SU-DHL-6 (cell line): ENCODE data around the gene CDX2.

ENCODE experiments used
- H2AFZ ChIP-seq: fragments of 200-600 bp; sonication (generic); 2 replicates; pipeline ENCODE4 v1.6.1; 2014; ENCODE audit warnings: low read depth, mild to moderate bottlenecking, moderate library complexity, mixed read lengths, antibody characterized with exemption, low read length; ENCODE audit not compliant: severe bottlenecking
- H3F3A ChIP-seq: fragments of 200-600 bp; shearing (Covaris generic); 2 replicates; pipeline ENCODE4 v1.6.0; 2016; ENCODE audit warnings: antibody characterized with exemption, mild to moderate bottlenecking; ENCODE audit not compliant: insufficient read depth
- H3K27ac ChIP-seq: fragments of 200-600 bp; sonication (generic); 2 replicates; pipeline ENCODE4 v1.5.1; 2016; ENCODE audit warnings: low read depth, mild to moderate bottlenecking, low read length, moderate library complexity, mixed read lengths
- H3K27me3 ChIP-seq: fragments of 200-600 bp; sonication (generic), shearing (Covaris generic); 2 replicates; pipeline ENCODE4 v1.6.0; 2014; ENCODE audit warnings: mild to moderate bottlenecking, low read length
- H3K36me3 ChIP-seq: fragments of 200-600 bp; sonication (generic); 2 replicates; pipeline ENCODE4 v1.6.1; 2014; ENCODE audit warnings: mild to moderate bottlenecking, low read length, mixed read lengths
- H3K4me2 ChIP-seq: fragments of 300-600, 200-600 bp; shearing (Covaris generic), sonication (generic); 2 replicates; pipeline ENCODE4 v1.6.0; 2014; ENCODE audit warnings: low read length, low read depth, mild to moderate bottlenecking; ENCODE audit not compliant: poor library complexity, severe bottlenecking
- H3K4me3 ChIP-seq: fragments of 200-600 bp; sonication (generic); 2 replicates; pipeline ENCODE4 v1.5.1; 2014; ENCODE audit warnings: antibody characterized with exemption, low read length, mild to moderate bottlenecking, mixed read lengths; ENCODE audit not compliant: insufficient read depth, poor library complexity, severe bottlenecking
- H3K79me2 ChIP-seq: fragments of 200-600 bp; sonication (generic); 2 replicates; pipeline ENCODE4 v1.6.1; 2014; ENCODE audit warnings: mild to moderate bottlenecking, low read length, moderate library complexity; ENCODE audit not compliant: insufficient read depth
- H3K9ac ChIP-seq: fragments of 200-600 bp; sonication (generic); 2 replicates; pipeline ENCODE4 v1.7.0; 2014; ENCODE audit warnings: mild to moderate bottlenecking, low read length
- H3K9me2 ChIP-seq: fragments of 200-600 bp; sonication (generic); replicated peaks from 2 replicates; pipeline ENCODE4 v1.6.1; 2014; ENCODE audit warnings: low read length; ENCODE audit not compliant: insufficient read depth
- H3K9me3 ChIP-seq: fragments of 200-600 bp; sonication (generic); 2 replicates; pipeline ENCODE4 v1.6.1; 2014; ENCODE audit warnings: low read length, mixed read lengths; ENCODE audit not compliant: insufficient read depth
- H4K20me1 ChIP-seq: fragments of 200-600 bp; sonication (generic); 2 replicates; pipeline ENCODE4 v1.6.1; 2014; ENCODE audit warnings: low read depth, mild to moderate bottlenecking, antibody characterized with exemption, low read length, moderate library complexity, mixed read lengths
- CTCF ChIP-seq: fragments of 200-600 bp; sonication (generic); IDR thresholded peaks from one replicate; pipeline ENCODE4 v1.5.1; 2017; ENCODE audit warnings: antibody characterized with exemption, mild to moderate bottlenecking, low read length, moderate library complexity; ENCODE audit not compliant: insufficient read depth, poor library complexity, severe bottlenecking
- EZH2phosphoT487 ChIP-seq: fragments of 200-600 bp; sonication (generic), shearing (Covaris generic); conservative IDR thresholded peaks from 2 replicates; pipeline ENCODE4 v1.6.1; 2018; ENCODE audit warnings: mild to moderate bottlenecking, antibody characterized with exemption, low read length, moderate library complexity, mixed read lengths

The CDX2 gene

GRCh38 chr13:27969082-27969865, at the start of gene CDX2:
Gene CDX2, minus strand, starts transcription at chr13:27969315. Its CDS starts 309 bp downstream, at chr13:27969006.
- Histone ChIP-seq H3K27me3 (no peaks in the 10 kb centered on the region), H3F3A (no peaks in the 10 kb centered on the region), H2AFZ (no peak within 1 kb of the TSS), H4K20me1 (no peaks in the 10 kb centered on the region), H3K79me2 (no peaks in the 10 kb centered on the region), H3K4me3 (no peak within 1 kb of the TSS), H3K9me2 (no peaks in the 10 kb centered on the region), H3K9ac (no peak within 1 kb of the TSS), H3K36me3 (no peaks in the 10 kb centered on the region), H3K9me3 (no peaks in the 10 kb centered on the region), H3K27ac (no peak within 1 kb of the TSS), H3K4me2 (no peak within 1 kb of the TSS)
- no peak for TF ChIP-seq EZH2phosphoT487
- no peak for TF ChIP-seq CTCF

GRCh38 chr13:28014301-28014700, 45.2 kb upstream of the CDX2 start:
- H3K27ac ChIP-seq = no peak overlapping the region
- no peaks in the 10 kb centered on the region for H3K79me2 ChIP-seq
- H2AFZ ChIP-seq = no peak overlapping the region
- no peak overlapping the region for H3K4me3 ChIP-seq
- no peaks in the 10 kb centered on the region for H3K9me3 ChIP-seq
- H3K9ac ChIP-seq = no peak overlapping the region
- no peaks in the 10 kb centered on the region for H3K36me3 ChIP-seq
- TF ChIP-seq CTCF = no peak
- TF ChIP-seq EZH2phosphoT487 = no peak
- H4K20me1 ChIP-seq = no peaks in the 10 kb centered on the region
- no peaks in the 10 kb centered on the region for H3K27me3 ChIP-seq
- H3K9me2 ChIP-seq = no peaks in the 10 kb centered on the region
- no peak overlapping the region for H3K4me2 ChIP-seq
- H3F3A ChIP-seq = no peaks in the 10 kb centered on the region

- H3K36me3 ChIP-seq = no peaks in the 10 kb centered on the region
- no peaks in the 10 kb centered on the region for H3K27me3 ChIP-seq
- H3K79me2 ChIP-seq = no peaks in the 10 kb centered on the region
- no peaks in the 10 kb centered on the region for H3K9me2 ChIP-seq
- peak overlapping the region; percentile 27 for H2AFZ ChIP-seq
- no peak overlapping the region for H3K4me3 ChIP-seq
- no peak overlapping the region for H3K27ac ChIP-seq
- H3K9me3 ChIP-seq = no peaks in the 10 kb centered on the region
- H3F3A ChIP-seq = no peaks in the 10 kb centered on the region
- H3K4me2 ChIP-seq = no peak overlapping the region
- no peak overlapping the region for H3K9ac ChIP-seq
- H4K20me1 ChIP-seq = no peaks in the 10 kb centered on the region
- no peak for TF ChIP-seq EZH2phosphoT487
- no peak for TF ChIP-seq CTCF
These were observed 44.4 kb upstream of the CDX2 start for GRCh38 chr13:28013482-28013881.
